ENCODE results near the gene HNF1A. TPM values are rescaled to one million over a fixed set of nuclear protein-coding genes. Genes with fewer than 3 reads are reported as not detected.

HNF1A gene
- total and polyA plus RNA-seq, 2 donors (not counting 3 experiments of a cell fraction or from before 2014, with no cell fraction given) = not detected

- H3K9ac ChIP-seq (replicated peaks; ENCODE audit: extremely low read depth, insufficient read depth, low read length) = no peak overlapping the region
- ChIA-PET CTCF (no interaction called here), POLR2A (no interaction called here)
- peak overlapping the region; percentile 42 for H2AFZ ChIP-seq (ENCODE audit: low read depth, low read length)
- no TSS peak for BruUV-seq (replicated peaks)
- intact Hi-C loops (cut with micrococcal nuclease) = no loop called here
- H3K4me1 ChIP-seq (ENCODE audit: control insufficient read depth, extremely low read depth, insufficient read depth, low read length) = no peaks in the 10 kb centered on the region
- no peaks in the 10 kb centered on the region for H3K9me1 ChIP-seq (replicated peaks; ENCODE audit: control insufficient read depth, extremely low read depth, insufficient read depth, low read length)
- H3K27ac ChIP-seq (ENCODE audit: insufficient read depth, low read depth, low read length) = no peak overlapping the region
- dilution Hi-C loops (cut with MboI; ENCODE audit: extremely low pct_ligation_motif_present, low sequenced_read_pairs) = no loop called here
- no peaks in the 10 kb centered on the region for H3K9me3 ChIP-seq (replicated peaks; ENCODE audit: control insufficient read depth, insufficient read depth, low read length)
- FAIRE-seq (no peak), DNase-seq (ENCODE audit: low read depth, low spot score) (no peak)
- H3K4me3 ChIP-seq (replicated peaks in 1 of 3; ENCODE audit: insufficient read depth in 1 of 3, low read depth in 1 of 3, low read length in 3 of 3) = no peak overlapping the region
- no peak overlapping the region for H3K4me2 ChIP-seq (ENCODE audit: insufficient read depth, low read length)
- no peaks in the 10 kb centered on the region for H3K27me3 ChIP-seq (ENCODE audit: control insufficient read depth in 2 of 2, insufficient read depth in 2 of 2, low read length in 2 of 2)
- no peak for TF ChIP-seq JUN (IDR thresholded peaks at IDR 0.05; ENCODE audit: borderline replicate concordance, insufficient read depth, insufficient read length, low read depth)
- TF ChIP-seq EZH2 (IDR thresholded peaks at IDR 0.05; ENCODE audit: borderline replicate concordance, low read depth, low read length, severe bottlenecking) = no peak
- TF ChIP-seq MAX (IDR thresholded peaks at IDR 0.05; ENCODE audit: insufficient read depth, insufficient read length) = no peak
- TF ChIP-seq POLR2AphosphoS5 (IDR thresholded peaks at IDR 0.05; ENCODE audit: insufficient read depth, low read depth, low read length) = no peak
- no peak for TF ChIP-seq GATA2 (IDR thresholded peaks at IDR 0.05; ENCODE audit: insufficient read depth, insufficient read length, low read depth, low read length)
- no peak for TF ChIP-seq MYC (IDR thresholded peaks at IDR 0.05; ENCODE audit: low read depth, low read length)
- TF ChIP-seq POLR2A (IDR thresholded peaks at IDR 0.05; ENCODE audit: low read depth, low read length) = no peak
- TF ChIP-seq FOS (IDR thresholded peaks at IDR 0.05; ENCODE audit: borderline replicate concordance, insufficient read depth, low read length) = no peak
- no peak for TF ChIP-seq CTCF (IDR thresholded peaks at IDR 0.05; ENCODE audit: extremely low read depth in 1 of 2, insufficient read depth in 1 of 2, low read depth in 1 of 2, low read length in 2 of 2)
- H3K79me2 ChIP-seq (ENCODE audit: control insufficient read depth, insufficient read depth, low read length) = no peaks in the 10 kb centered on the region
- H4K20me1 ChIP-seq (replicated peaks; ENCODE audit: control insufficient read depth, extremely low read depth, insufficient read depth, low read length) = no peaks in the 10 kb centered on the region
- H3K36me3 ChIP-seq (ENCODE audit: control insufficient read depth in 2 of 2, extremely low read depth in 1 of 2, insufficient read depth in 2 of 2, low read length in 2 of 2) = no peaks in the 10 kb centered on the region
These were observed 49.3 kb upstream of the HNF1A start for GRCh38 chr12:120928864-120929652.

All from endothelial cell of umbilical vein (primary cell).